Measurements from ENCODE around the gene PARM1. TPM values are rescaled to one million over a fixed set of nuclear protein-coding genes. Genes with fewer than 3 reads are reported as not detected.

PARM1 gene
- total and polyA plus RNA-seq, 2 donors (not counting 1 experiment from before 2014, with no cell fraction given), result 0.30 to 2.0 TPM

- TF ChIP-seq EZH2 (IDR thresholded peaks at IDR 0.05; ENCODE audit: low read length, missing control alignments) (no peak), CTCF (conservative IDR thresholded peaks at IDR 0.05 in 1 of 2, IDR thresholded peaks at IDR 0.05 in 1 of 2; ENCODE audit: low read depth in 1 of 2, low read length in 2 of 2) (no peak)
- H3K4me2 ChIP-seq (ENCODE audit: extremely low read depth, insufficient read depth, low read length), result no peak overlapping the region
- H3K4me3 ChIP-seq (replicated peaks in 1 of 4; ENCODE audit: control extremely low read depth in 1 of 4, insufficient read depth in 1 of 4, low read depth in 3 of 4, low read length in 4 of 4), result no peak overlapping the region
- no peaks in the 10 kb centered on the region for H3K36me3 ChIP-seq (ENCODE audit: control insufficient read depth, insufficient read depth, low read length)
- no peaks in the 10 kb centered on the region for H3K79me2 ChIP-seq (ENCODE audit: control insufficient read depth, insufficient read depth, low read length)
- no peak overlapping the region for H3K27ac ChIP-seq (ENCODE audit: insufficient read depth, low read length)
- no peaks in the 10 kb centered on the region for H3K27me3 ChIP-seq (ENCODE audit: control insufficient read depth, insufficient read depth, low read length)
- no peak for DNase-seq (ENCODE audit: low read depth in 2 of 2)
- H4K20me1 ChIP-seq (ENCODE audit: control insufficient read depth, extremely low read depth, insufficient read depth, low read length), result no peaks in the 10 kb centered on the region
- no peaks in the 10 kb centered on the region for H3K4me1 ChIP-seq (ENCODE audit: control insufficient read depth, extremely low read depth, insufficient read depth, low read length)
- H2AFZ ChIP-seq (ENCODE audit: low read length), result no peak overlapping the region
- H3K9me3 ChIP-seq (ENCODE audit: control insufficient read depth, insufficient read depth, low read depth, low read length), result no peaks in the 10 kb centered on the region
- H3K9ac ChIP-seq (ENCODE audit: insufficient read depth, low read length), result no peak overlapping the region
Measured at GRCh38 chr4:74948236-74948635, 15.3 kb downstream of the PARM1 start.

GRCh38 chr4:74950200-74950599, 17.3 kb downstream of the PARM1 start:
- H2AFZ ChIP-seq (ENCODE audit: low read length), result no peak overlapping the region
- H3K27ac ChIP-seq (ENCODE audit: insufficient read depth, low read length), result no peak overlapping the region
- H3K79me2 ChIP-seq (ENCODE audit: control insufficient read depth, insufficient read depth, low read length), result no peaks in the 10 kb centered on the region
- no peak overlapping the region for H3K4me2 ChIP-seq (ENCODE audit: extremely low read depth, insufficient read depth, low read length)
- no peaks in the 10 kb centered on the region for H3K36me3 ChIP-seq (ENCODE audit: control insufficient read depth, insufficient read depth, low read length)
- H4K20me1 ChIP-seq (ENCODE audit: control insufficient read depth, extremely low read depth, insufficient read depth, low read length), result no peaks in the 10 kb centered on the region
- DNase-seq (ENCODE audit: low read depth in 2 of 2), result no peak
- no peaks in the 10 kb centered on the region for H3K27me3 ChIP-seq (ENCODE audit: control insufficient read depth, insufficient read depth, low read length)
- TF ChIP-seq EZH2 (IDR thresholded peaks at IDR 0.05; ENCODE audit: low read length, missing control alignments) (no peak), CTCF (conservative IDR thresholded peaks at IDR 0.05 in 1 of 2, IDR thresholded peaks at IDR 0.05 in 1 of 2; ENCODE audit: low read depth in 1 of 2, low read length in 2 of 2) (no peak)
- no peaks in the 10 kb centered on the region for H3K4me1 ChIP-seq (ENCODE audit: control insufficient read depth, extremely low read depth, insufficient read depth, low read length)
- H3K9ac ChIP-seq (ENCODE audit: insufficient read depth, low read length), result no peak overlapping the region
- H3K4me3 ChIP-seq (replicated peaks in 1 of 4; ENCODE audit: control extremely low read depth in 1 of 4, insufficient read depth in 1 of 4, low read depth in 3 of 4, low read length in 4 of 4), result no peak overlapping the region
- no peaks in the 10 kb centered on the region for H3K9me3 ChIP-seq (ENCODE audit: control insufficient read depth, insufficient read depth, low read depth, low read length)

- no peaks in the 10 kb centered on the region for H3K4me1 ChIP-seq (ENCODE audit: control insufficient read depth, extremely low read depth, insufficient read depth, low read length)
- no peaks in the 10 kb centered on the region for H3K9me3 ChIP-seq (ENCODE audit: control insufficient read depth, insufficient read depth, low read depth, low read length)
- H4K20me1 ChIP-seq (ENCODE audit: control insufficient read depth, extremely low read depth, insufficient read depth, low read length), result no peaks in the 10 kb centered on the region
- H3K4me3 ChIP-seq (replicated peaks in 1 of 4; ENCODE audit: control extremely low read depth in 1 of 4, insufficient read depth in 1 of 4, low read depth in 3 of 4, low read length in 4 of 4), result no peak overlapping the region
- H3K79me2 ChIP-seq (ENCODE audit: control insufficient read depth, insufficient read depth, low read length), result no peaks in the 10 kb centered on the region
- H3K36me3 ChIP-seq (ENCODE audit: control insufficient read depth, insufficient read depth, low read length), result no peaks in the 10 kb centered on the region
- no peak for TF ChIP-seq EZH2 (IDR thresholded peaks at IDR 0.05; ENCODE audit: low read length, missing control alignments)
- no peak for TF ChIP-seq CTCF (conservative IDR thresholded peaks at IDR 0.05 in 1 of 2, IDR thresholded peaks at IDR 0.05 in 1 of 2; ENCODE audit: low read depth in 1 of 2, low read length in 2 of 2)
- no peak overlapping the region for H3K27ac ChIP-seq (ENCODE audit: insufficient read depth, low read length)
- no peak overlapping the region for H3K9ac ChIP-seq (ENCODE audit: insufficient read depth, low read length)
- H3K4me2 ChIP-seq (ENCODE audit: extremely low read depth, insufficient read depth, low read length), result no peak overlapping the region
- H2AFZ ChIP-seq (ENCODE audit: low read length), result no peak overlapping the region
- H3K27me3 ChIP-seq (ENCODE audit: control insufficient read depth, insufficient read depth, low read length), result no peaks in the 10 kb centered on the region
- no peak for DNase-seq (ENCODE audit: low read depth in 2 of 2)
Measured at GRCh38 chr4:74950882-74951281, 18.0 kb downstream of the PARM1 start.
